Germinal center (tissue), 1 donor: Measurements from ENCODE around the gene TRAK2.
"Not testable (repeated sequence)": the region's sequence is repeated elsewhere in the genome, so short reads cannot be mapped to it uniquely, and the experiment has no call there.

Source experiments
- DNase-seq: peaks from one replicate; pipeline ENCODE4 v3.0.0; 2012; ENCODE audit warnings: mixed read lengths, low spot score

The TRAK2 gene

DNA sequence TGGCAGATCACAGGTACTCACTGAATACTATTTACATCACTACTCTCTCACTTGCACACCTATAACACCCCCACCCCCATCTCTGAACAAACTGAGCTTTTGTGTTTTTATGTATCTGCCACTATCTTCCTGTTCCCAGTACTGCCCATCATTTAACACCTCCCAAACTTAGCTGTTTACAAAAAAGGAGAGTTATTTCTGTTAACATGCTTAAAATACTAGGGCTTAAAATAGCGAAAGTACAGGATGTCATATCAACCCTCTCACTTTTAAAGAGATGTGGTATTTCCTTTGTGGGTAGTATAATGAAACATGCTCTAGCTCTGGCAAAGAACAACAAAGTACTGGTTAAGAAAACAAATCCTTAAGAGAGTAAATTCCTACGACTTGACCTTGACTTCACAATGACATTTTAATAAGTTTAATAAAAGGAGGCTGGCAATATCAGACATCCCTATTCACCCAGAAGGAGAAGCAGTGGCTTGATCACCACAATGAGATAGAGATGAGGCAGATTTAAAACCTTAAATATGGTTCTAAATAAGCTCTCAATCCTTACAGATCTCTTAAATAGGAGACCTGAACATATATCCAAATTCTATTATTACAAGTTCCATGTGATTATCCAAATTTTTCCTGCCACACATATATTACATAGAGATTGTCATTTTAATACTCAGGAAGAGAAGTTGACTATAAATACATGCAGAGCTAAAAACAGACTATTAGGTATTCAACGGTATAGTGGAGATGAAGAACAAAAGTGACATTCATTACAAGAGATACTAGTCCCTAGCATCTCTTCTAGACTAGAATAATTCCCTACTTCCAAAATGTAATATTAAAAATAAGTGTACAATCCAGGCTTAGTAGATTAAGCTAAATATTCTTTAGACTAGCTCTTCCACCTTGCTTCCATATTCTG lies 36.9 kb downstream of the TRAK2 start:
- peak; percentile 9 for DNase-seq

- DNase-seq = no peak
Measured at GRCh38 chr2:201413552-201413951, 37.7 kb downstream of the TRAK2 start.

DNA sequence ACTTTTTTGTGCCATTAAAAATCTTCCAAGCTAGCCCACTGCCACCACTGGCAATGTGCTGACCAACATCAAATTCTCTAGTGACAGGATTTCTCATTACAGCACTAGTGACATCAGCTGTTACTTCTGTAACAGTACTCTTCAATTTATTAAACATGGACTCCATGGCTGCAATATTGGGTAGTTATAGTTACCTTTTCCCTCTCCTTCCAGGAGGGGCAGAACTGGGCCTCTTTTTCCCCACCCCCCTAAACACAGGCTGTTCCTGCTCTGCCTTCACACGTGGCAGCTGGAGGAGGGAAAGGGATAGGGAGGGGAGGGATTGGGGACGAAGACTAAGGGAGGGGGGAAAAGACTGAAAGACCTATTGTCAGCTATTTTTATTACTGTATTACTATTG lies 38.1 kb downstream of the TRAK2 start:
- DNase-seq = no peak

DNA sequence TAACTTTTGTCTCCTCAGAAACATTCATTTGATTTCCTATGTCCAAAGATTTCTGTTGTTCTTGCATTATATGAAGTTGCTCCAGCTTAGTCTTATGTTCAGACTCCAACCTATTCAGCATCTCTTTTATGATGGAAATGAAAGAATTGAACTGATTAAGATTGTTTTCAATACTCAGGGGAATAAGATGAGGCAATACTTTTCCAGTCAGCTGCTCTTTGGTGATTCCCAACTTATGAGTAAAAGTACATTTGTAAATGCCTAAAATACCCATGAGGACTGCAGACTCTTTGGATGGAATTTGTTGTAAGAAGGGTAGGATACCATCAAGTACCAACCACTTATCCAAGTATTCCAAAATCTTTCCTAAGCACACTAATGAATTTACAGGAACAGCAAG lies 39.8 kb downstream of the TRAK2 start:
- DNase-seq = no peak

- DNase-seq = no peak
Measured at GRCh38 chr2:201408931-201409330, 42.3 kb downstream of the TRAK2 start.

DNA sequence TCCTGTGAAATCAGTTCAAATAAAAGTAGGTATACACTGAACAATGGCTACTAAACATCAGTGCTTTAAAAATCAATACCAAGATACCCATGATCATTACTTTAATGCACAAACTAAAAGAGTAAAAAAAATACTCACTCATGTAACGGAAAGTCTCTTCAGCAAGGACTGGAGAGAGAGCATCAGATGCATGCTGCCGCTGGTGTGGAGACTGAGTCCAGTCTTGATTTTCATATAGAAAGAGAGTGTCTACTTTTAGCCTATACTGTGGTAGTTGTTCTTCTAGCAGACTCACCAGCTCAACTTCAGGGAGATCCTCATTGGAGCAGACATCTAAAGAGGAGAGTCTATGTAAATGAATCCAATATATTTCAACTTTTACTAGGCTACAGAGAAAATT lies 44.0 kb downstream of the TRAK2 start:
- DNase-seq = no peak

GRCh38 chr2:201406077-201406662 lies 45.1 kb downstream of the TRAK2 start:
- DNase-seq = no peak

DNA sequence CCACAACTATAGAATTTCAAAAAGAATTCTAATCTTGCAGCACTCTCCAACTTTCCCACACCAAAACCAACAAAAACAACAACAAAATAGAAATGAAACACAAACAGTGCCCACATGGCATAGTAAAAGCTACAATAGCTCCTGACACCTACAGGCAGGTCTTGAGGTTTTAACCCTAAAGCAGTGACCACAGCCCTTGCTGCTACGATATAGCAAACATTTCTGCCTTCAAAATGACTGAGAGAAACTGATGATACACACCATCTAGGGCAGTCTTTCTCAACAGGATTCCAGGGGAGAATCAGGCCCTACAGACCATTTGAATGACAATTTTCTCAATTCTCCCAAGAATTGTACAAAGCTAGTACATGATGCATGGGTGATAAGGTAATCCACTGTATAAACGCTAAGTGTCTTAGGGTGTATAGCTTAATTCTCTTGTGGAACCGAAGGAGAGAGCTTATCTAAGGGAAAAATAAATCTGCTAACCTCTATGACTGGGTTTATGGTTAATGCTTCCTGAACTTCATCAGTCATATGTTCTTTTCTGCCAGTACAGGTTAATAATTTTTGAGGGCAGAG lies 46.5 kb downstream of the TRAK2 start:
- DNase-seq = no peak

DNA sequence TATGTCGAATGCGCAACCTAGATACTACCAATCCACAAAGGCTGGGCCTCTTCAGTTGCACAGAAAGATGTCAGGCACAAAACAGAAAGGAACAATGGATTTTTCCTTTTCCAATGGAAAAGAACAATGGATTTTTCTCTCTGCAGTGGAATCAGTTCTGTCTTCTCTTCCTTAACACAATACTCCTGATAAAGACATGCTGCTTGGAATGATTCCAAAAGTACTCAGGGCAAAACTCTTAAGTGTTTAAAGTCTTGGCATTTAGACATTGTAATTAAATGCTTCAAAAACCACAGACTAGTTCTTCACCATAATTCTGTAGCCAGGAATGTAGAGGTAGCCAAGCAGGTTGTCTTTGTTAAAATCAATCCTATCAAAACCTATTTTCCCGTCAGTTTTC lies 47.4 kb downstream of the TRAK2 start:
- DNase-seq = no peak

GRCh38 chr2:201402651-201403562 lies 48.4 kb downstream of the TRAK2 start:
- no peak for DNase-seq

GRCh38 chr2:201401815-201402214 lies 49.4 kb downstream of the TRAK2 start:
- DNase-seq = no peak

DNA sequence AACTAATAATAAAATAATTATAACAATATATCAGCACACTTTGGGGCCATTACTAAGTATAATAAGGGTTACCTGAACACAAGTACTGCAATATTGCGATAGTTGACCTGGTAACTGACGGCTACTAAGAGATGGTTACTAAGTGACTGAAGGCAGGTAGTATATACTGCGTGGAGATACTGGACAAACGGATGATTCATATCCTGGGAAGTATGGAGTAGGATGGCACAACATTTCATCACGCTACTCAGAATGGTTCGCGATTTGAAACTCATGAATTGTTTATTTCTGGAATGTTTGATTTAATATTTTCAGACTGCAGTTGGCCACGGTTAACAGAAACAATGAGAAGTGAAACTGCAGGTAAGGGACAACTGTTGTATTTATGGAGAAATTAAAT lies 54.7 kb downstream of the TRAK2 start:
- DNase-seq = no peak

DNA sequence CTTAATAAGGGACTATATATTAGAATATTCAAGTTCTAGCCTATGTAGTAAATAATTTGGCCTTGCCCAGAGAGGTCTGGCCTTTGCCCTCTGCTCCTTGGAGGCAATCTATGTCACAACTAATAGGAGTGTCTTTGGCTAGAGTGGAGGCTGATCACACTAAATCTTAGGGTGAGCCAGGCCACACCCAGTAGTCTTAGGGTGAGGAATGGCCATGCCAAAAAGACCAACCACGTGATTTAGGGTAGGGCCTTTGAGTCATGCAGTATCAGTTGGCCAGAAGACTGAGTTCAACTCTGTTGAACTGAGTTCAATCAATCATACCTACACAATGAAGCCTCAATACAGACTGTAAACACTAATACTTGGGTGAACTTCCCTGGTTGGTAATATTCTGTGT lies 68.1 kb downstream of the TRAK2 start:
- DNase-seq = no peak

DNA sequence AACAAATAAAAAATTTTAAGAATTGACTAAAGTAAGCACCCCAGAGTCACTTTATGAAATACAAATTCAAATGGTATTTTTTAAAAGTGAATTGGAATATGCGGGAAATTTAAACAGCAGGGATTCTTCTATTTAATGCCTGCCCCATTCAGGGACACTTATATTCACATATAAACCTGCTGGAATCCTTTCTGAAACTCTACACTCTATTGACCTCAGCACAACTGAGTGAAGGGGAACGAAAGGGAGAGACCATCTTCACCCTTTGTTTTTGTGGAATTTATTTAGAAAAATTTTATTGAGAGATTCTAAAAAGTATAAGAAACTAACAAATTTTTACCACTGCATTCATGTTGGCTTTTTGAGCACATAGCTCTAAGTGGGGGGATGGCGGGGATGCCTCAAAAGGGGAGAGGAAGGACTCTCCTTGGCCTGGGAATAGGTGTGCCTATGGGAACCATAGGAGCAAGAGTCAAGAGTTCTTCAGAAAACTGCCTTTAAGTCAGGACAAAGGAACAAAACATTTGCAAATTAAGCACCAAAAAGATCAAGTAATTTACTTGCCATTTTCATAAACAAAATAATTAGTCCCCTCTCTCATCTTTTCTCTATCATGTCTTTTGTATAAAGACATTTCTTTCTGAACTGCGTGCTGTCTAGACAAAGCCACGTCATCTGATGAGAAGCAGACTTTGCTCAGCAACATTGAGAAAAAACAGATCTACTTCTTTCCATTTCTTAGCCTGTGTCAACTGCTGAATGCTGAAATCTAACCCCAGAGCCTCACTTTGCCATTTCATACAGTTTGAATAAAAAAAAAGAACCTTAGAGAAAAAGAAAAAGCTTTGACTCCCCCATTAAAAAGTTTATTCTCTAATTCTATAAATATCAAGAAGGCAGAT lies 72.5 kb downstream of the TRAK2 start:
- no peak for DNase-seq

DNA sequence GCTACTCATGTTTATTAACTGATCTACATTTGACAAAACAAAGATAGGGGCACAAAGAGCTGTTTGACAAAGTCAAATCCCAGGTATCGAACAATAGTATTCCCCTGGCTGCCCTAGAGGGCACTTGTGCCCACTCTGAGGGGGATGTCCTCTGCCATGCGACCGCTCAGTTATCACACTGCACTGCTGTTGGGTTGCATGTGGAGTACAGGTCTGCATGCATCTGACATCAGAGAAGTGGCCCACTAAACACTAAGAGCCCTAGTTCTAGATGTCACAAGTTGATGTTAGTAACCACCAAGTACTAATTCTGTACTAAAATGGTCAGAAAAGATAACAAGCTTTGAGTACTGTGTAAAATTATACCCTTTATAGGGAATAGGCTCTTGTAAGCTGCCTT lies 74.0 kb downstream of the TRAK2 start:
- DNase-seq = no peak

GRCh38 chr2:201369775-201370174 lies 81.5 kb downstream of the TRAK2 start:
- no peak for DNase-seq

DNA sequence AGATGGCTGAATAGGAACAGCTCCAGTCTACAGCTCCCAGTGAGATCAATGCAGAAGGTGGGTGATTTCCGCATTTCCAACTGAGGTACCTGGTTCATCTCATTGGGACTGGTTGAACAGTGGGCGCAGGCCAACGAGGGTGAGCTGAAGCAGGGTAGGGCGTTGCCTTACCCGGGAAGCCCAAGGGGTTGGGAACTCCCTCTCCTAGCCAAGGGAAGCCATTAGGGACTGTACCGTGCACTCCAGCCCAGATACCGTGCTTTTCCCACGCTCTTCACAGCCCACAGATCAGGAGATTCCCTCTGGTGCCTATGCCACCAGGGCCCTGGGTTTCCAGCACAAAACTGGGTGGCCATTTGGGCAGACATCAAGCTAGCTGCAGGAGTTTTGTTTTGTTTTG lies 81.9 kb downstream of the TRAK2 start:
- DNase-seq = not testable (repeated sequence)

DNA sequence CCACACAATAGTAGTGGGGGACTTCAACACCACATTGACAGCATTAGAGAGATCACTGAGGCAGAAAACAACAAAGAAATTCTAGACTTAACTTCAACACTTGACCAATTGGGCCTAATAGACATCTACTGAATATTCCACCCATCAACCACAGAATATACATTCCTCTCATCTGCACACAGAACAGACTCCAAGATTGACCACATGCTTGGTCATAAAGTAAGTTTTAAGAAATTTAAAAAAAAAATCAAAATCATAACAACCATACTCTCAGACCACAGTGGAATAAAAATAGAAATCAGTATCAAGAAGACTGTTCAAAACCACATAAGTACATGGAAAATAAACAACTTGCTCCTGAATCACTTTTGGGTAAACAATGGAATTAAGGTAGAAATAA lies 85.1 kb downstream of the TRAK2 start:
- no peak for DNase-seq

DNA sequence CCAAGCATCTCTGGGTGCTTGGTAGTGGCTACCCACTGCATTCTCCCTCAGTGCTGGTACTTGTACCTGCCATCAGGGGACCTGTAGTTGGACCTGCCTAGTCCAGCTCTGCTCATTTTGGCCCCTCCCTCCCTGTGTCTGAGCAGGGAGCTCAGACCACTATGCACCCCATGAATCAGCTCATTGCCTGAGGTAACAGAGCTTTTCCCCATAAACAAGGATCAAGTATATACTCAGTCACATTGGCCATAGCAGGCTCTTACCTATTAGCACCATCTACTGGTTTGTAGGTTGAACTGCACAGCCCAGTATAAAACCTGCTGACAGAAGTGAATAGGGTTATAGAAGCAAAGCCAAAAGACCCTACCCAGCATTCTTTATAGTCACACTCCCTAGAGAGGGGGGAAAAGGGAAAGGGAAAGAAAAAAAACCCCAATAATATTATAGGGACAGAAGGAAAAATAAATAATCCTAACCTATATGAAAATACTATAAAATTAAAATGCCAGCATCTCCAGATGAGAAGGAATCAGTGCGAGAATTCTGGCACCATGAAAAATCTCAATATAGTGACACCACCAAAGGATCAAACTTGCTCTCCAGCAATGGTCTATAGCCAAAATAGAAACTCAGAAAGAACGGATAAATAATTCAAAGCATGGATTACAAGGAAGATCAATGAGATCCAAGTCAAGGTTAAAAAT lies 87.2 kb downstream of the TRAK2 start:
- peak; percentile 25 for DNase-seq

- DNase-seq = no peak
Measured at GRCh38 chr2:201362396-201362795, 88.9 kb downstream of the TRAK2 start.
